Measurements from ENCODE around the gene CBX2.

CBX2 gene

GRCh38 chr17:79822583-79823124 is 44.7 kb downstream of the CBX2 start:
- TF ChIP-seq CTCF (IDR thresholded peaks at IDR 0.05; ENCODE audit: insufficient read depth, low read depth, low read length, missing control alignments): no peak
- no peak overlapping the region for H3K4me3 ChIP-seq (ENCODE audit: low read depth, low read length)
- no peak for DNase-seq (ENCODE audit: low read depth)

- H3K4me3 ChIP-seq (ENCODE audit: low read depth, low read length): no peak overlapping the region
- DNase-seq (ENCODE audit: low read depth): no peak
- no peak for TF ChIP-seq CTCF (IDR thresholded peaks at IDR 0.05; ENCODE audit: insufficient read depth, low read depth, low read length, missing control alignments)
These were observed 46.3 kb downstream of the CBX2 start for GRCh38 chr17:79824234-79824633.

- DNase-seq (ENCODE audit: low read depth): no peak
- H3K4me3 ChIP-seq (ENCODE audit: low read depth, low read length): no peak overlapping the region
- TF ChIP-seq CTCF (IDR thresholded peaks at IDR 0.05; ENCODE audit: insufficient read depth, low read depth, low read length, missing control alignments): no peak
These were observed 47.1 kb downstream of the CBX2 start for GRCh38 chr17:79824893-79825579.

- no peak for DNase-seq (ENCODE audit: low read depth)
- TF ChIP-seq CTCF (IDR thresholded peaks at IDR 0.05; ENCODE audit: insufficient read depth, low read depth, low read length, missing control alignments): no peak
- no peak overlapping the region for H3K4me3 ChIP-seq (ENCODE audit: low read depth, low read length)
These were observed 47.6 kb downstream of the CBX2 start for GRCh38 chr17:79825580-79825921.

DNA sequence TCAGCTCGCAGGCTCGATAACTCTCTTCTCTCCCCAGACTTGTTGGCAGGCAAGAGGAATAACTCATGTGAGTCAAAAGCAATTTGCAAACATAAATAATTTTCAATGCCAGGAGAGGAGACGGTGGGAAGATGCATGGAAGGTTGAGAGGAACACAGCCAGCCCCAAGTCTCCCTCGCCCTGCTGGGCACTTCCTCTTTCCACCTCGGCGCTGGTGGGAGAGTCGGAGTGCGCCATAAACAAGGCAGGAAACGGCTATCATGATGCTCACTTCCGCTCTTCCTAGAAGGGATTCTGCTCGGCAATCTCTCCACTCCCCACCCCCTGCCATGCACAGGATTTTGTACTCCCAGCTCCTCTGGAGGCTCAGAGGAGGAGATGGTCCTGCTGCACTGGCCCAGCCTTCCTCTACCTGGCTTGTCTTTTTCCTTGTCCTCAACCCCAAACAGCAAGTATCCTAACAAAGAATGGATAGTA is 48.3 kb downstream of the CBX2 start:
- no peak for TF ChIP-seq CTCF (IDR thresholded peaks at IDR 0.05; ENCODE audit: insufficient read depth, low read depth, low read length, missing control alignments)
- H3K4me3 ChIP-seq (ENCODE audit: low read depth, low read length): no peak overlapping the region
- DNase-seq (ENCODE audit: low read depth): no peak

DNA sequence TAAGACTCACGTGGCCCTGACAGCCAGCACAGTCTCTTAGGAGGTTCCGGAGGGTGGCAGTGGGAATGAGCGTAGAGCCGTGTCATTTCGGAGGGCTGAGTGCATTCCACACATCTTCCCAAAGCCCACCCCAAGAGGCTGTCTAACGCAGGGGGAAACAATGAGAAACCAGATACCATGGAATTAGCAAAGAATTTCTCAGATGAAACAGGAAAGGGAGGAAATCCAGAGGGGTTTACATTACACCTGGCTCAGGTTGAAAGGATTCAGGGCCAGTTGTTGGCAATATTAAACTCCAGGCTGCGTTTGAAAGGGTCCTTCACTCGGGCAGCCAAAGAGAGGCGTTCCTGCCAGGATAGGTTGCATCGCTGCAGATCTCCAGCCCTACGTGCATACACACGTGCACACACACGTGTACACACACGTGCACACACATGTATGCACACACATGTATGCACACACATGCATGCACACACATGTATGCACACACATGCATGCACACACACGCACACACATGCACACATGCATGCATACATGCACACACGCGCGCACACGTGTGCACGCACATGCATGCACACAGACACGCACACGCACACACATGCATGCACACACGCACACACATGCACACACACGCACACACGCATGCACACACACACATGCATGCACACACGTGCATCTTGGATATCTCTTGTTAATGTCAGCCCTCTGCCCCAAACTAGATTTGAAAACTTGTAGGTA is 49.1 kb downstream of the CBX2 start:
- no peak for TF ChIP-seq CTCF (IDR thresholded peaks at IDR 0.05; ENCODE audit: insufficient read depth, low read depth, low read length, missing control alignments)
- no peak for DNase-seq (ENCODE audit: low read depth)
- no peak overlapping the region for H3K4me3 ChIP-seq (ENCODE audit: low read depth, low read length)

Data from GM12865 (cell line).